IMR-90 (cell line): ENCODE results near the gene PCSK6. TPM values are rescaled to one million over a fixed set of nuclear protein-coding genes. Genes with fewer than 3 reads are reported as not detected.

Source experiments
- ATAC-seq: fragments of 200-7000 bp; cut with Tn5 transposase; 2 replicates; pipeline ENCODE4 v1.9.1; 2020; ENCODE audit warnings: low read depth, mild to moderate bottlenecking, moderate library complexity
- BruUV-seq: library from RNA; stranded (reverse); fragments of 400-500 nt; replicated peaks from 2 replicates; lab custom pipeline; 2021; lab: Mats Ljungman, UMichigan
- CTCF ChIA-PET: fragments of 300-600 bp; formaldehyde crosslinking; extraction: SDS; loops from one replicate; lab custom pipeline; 2021; ENCODE audit warnings: antibody characterized with exemption; lab: Yijun Ruan, JAX
- POLR2A ChIA-PET: fragments of 300-600 bp; sonication (Branson Sonifier 250); formaldehyde crosslinking; loops from one replicate; lab custom pipeline; 2022; ENCODE audit warnings: antibody characterized with exemption; ENCODE audit not compliant: unreplicated experiment; lab: Charles Lee
- DNase-seq: peaks from one replicate; pipeline ENCODE4 v3.0.0; 2013
- H2AFZ ChIP-seq: replicated peaks from 2 replicates; pipeline ENCODE3; 2013; ENCODE audit warnings: low read length, mild to moderate bottlenecking; ENCODE audit not compliant: poor library complexity
- H2AK5ac ChIP-seq: 2 replicates; pipeline ENCODE4 v1.6.1; 2013; ENCODE audit warnings: low read depth, low read length, inconsistent platforms
- H2AK9ac ChIP-seq: replicated peaks from 2 replicates; pipeline ENCODE3; 2013; ENCODE audit warnings: mild to moderate bottlenecking, low read depth, low read length, moderate library complexity; ENCODE audit not compliant: poor library complexity
- H2BK120ac ChIP-seq: 2 replicates; pipeline ENCODE4 v1.6.1; 2013; ENCODE audit warnings: low read depth, low read length, inconsistent platforms
- H2BK15ac ChIP-seq: 3 replicates; pipeline ENCODE4 v1.6.1; 2013; ENCODE audit warnings: low read depth, low read length, inconsistent platforms
- H2BK20ac ChIP-seq: 2 replicates; pipeline ENCODE4 v1.6.1; 2013; ENCODE audit warnings: low read depth, mild to moderate bottlenecking, inconsistent platforms, low read length, moderate library complexity
- H2BK5ac ChIP-seq: 2 replicates; pipeline ENCODE4 v1.6.1; 2013; ENCODE audit warnings: mild to moderate bottlenecking, low read depth, low read length, inconsistent platforms; ENCODE audit not compliant: poor library complexity, severe bottlenecking
- H3K14ac ChIP-seq: replicated peaks from 2 replicates; pipeline ENCODE4 v1.6.1; 2013; ENCODE audit warnings: low read depth, low read length, inconsistent platforms
- H3K18ac ChIP-seq: 2 replicates; pipeline ENCODE4 v1.6.1; 2013; ENCODE audit warnings: low read depth, low read length, control low read depth
- H3K23ac ChIP-seq: 2 replicates; pipeline ENCODE4 v1.6.1; 2013; ENCODE audit warnings: low read depth, low read length, inconsistent platforms
- H3K27ac ChIP-seq: 2 replicates; pipeline ENCODE4 v1.5.1; 2013; ENCODE audit warnings: mild to moderate bottlenecking, control low read depth, low read length; ENCODE audit not compliant: insufficient read depth
- H3K27me3 ChIP-seq: 2 replicates; pipeline ENCODE4 v1.6.1; 2013; ENCODE audit warnings: low read length; ENCODE audit not compliant: control insufficient read depth, insufficient read depth
- H3K36me3 ChIP-seq: 2 replicates; pipeline ENCODE4 v1.6.1; 2013; ENCODE audit warnings: low read length, mixed read lengths; ENCODE audit not compliant: control insufficient read depth, insufficient read depth
- H3K4ac ChIP-seq: 2 replicates; pipeline ENCODE4 v1.6.1; 2013; ENCODE audit warnings: low read depth, low read length, inconsistent platforms
- H3K4me1 ChIP-seq: 2 replicates; pipeline ENCODE4 v1.6.1; 2013; ENCODE audit warnings: low read length, mixed read lengths; ENCODE audit not compliant: control insufficient read depth, insufficient read depth
- H3K4me2 ChIP-seq: 2 replicates; pipeline ENCODE4 v1.6.1; 2013; ENCODE audit warnings: low read depth, mild to moderate bottlenecking, control low read depth, low read length, moderate library complexity
- H3K4me3 ChIP-seq: 2 replicates; pipeline ENCODE4 v1.5.1; 2013; ENCODE audit warnings: low read depth, mild to moderate bottlenecking, control low read depth, low read length, moderate library complexity; ENCODE audit not compliant: insufficient read depth
- H3K56ac ChIP-seq: 2 replicates; pipeline ENCODE4 v1.6.1; 2013; ENCODE audit warnings: low read length, inconsistent platforms; ENCODE audit not compliant: insufficient read depth; ENCODE audit errors: extremely low read depth
- H3K79me1 ChIP-seq, 2 experiments: 2 replicates each; pipeline ENCODE4 v1.6.1; 2013; ENCODE audit warnings: low read length in 2 of 2, inconsistent platforms in 1 of 2, low read depth in 1 of 2
- H3K9ac ChIP-seq: 2 replicates; pipeline ENCODE4 v1.6.1; 2013; ENCODE audit warnings: low read depth, low read length, control low read depth
- H3K9me1 ChIP-seq: 2 replicates; pipeline ENCODE4 v1.6.1; 2013; ENCODE audit warnings: low read length, inconsistent platforms; ENCODE audit not compliant: insufficient read depth
- H3K9me3 ChIP-seq: 2 replicates; pipeline ENCODE4 v1.6.1; 2013; ENCODE audit warnings: low read length; ENCODE audit not compliant: control insufficient read depth, insufficient read depth
- H4K20me1 ChIP-seq: 2 replicates; pipeline ENCODE4 v1.6.1; 2013; ENCODE audit warnings: low read length, inconsistent platforms; ENCODE audit not compliant: insufficient read depth
- H4K5ac ChIP-seq: 2 replicates; pipeline ENCODE4 v1.6.1; 2013; ENCODE audit warnings: mild to moderate bottlenecking, low read depth, low read length, control low read depth
- H4K8ac ChIP-seq, 2 experiments: 2 replicates each; pipeline ENCODE4 v1.6.1; 2013; ENCODE audit warnings: low read depth in 2 of 2, low read length in 2 of 2, control low read depth in 1 of 2, inconsistent platforms in 1 of 2
- H4K91ac ChIP-seq: 2 replicates; pipeline ENCODE4 v1.6.1; 2013; ENCODE audit warnings: low read depth, low read length, inconsistent platforms; ENCODE audit not compliant: insufficient read depth
- BHLHE40 ChIP-seq: fragments of 150-350 bp; IDR thresholded peaks from 2 replicates; pipeline ENCODE4 v1.6.1; 2016; ENCODE audit warnings: mild to moderate bottlenecking, low read depth, low read length
- CEBPB ChIP-seq: IDR thresholded peaks from 2 replicates; pipeline ENCODE4 v1.6.1; 2012; ENCODE audit warnings: low read depth, low read length, improper control_type of control experiment
- CHD1 ChIP-seq: IDR thresholded peaks from 2 replicates; pipeline ENCODE4 v1.6.1; 2012; ENCODE audit warnings: low read depth, low read length, improper control_type of control experiment
- CTCF ChIP-seq: conservative IDR thresholded peaks from 2 replicates; pipeline ENCODE4 v1.5.1; 2012; ENCODE audit warnings: mild to moderate bottlenecking, low read depth, low read length, improper control_type of control experiment
- ELK1 ChIP-seq: fragments of 150-350 bp; IDR thresholded peaks from 2 replicates; pipeline ENCODE4 v1.6.1; 2016; ENCODE audit warnings: low read depth, mild to moderate bottlenecking, low read length, moderate library complexity, borderline replicate concordance
- FOS ChIP-seq: fragments of 150-350 bp; IDR thresholded peaks from 2 replicates; pipeline ENCODE4 v1.6.1; 2016; ENCODE audit warnings: low read depth, low read length
- MAFK ChIP-seq: IDR thresholded peaks from 2 replicates; pipeline ENCODE4 v1.6.1; 2012; ENCODE audit warnings: low read depth, low read length, improper control_type of control experiment
- MAZ ChIP-seq: IDR thresholded peaks from 2 replicates; pipeline ENCODE4 v1.6.1; 2012; ENCODE audit warnings: low read depth, mild to moderate bottlenecking, low read length, improper control_type of control experiment, moderate library complexity, borderline replicate concordance
- MXI1 ChIP-seq: IDR thresholded peaks from 2 replicates; pipeline ENCODE4 v1.6.1; 2012; ENCODE audit warnings: low read depth, mild to moderate bottlenecking, low read length, moderate library complexity, borderline replicate concordance
- NFE2L2 ChIP-seq: fragments of 150-350 bp; IDR thresholded peaks from 2 replicates; pipeline ENCODE4 v1.6.1; 2016; ENCODE audit warnings: low read depth, mild to moderate bottlenecking, low read length
- POLR2A ChIP-seq: IDR thresholded peaks from 2 replicates; pipeline ENCODE4 v1.6.1; 2012; ENCODE audit warnings: mild to moderate bottlenecking, low read depth, low read length
- RAD21 ChIP-seq: IDR thresholded peaks from 2 replicates; pipeline ENCODE4 v1.6.1; 2012; ENCODE audit warnings: low read length, improper control_type of control experiment
- RCOR1 ChIP-seq: IDR thresholded peaks from 2 replicates; pipeline ENCODE4 v1.6.1; 2012; ENCODE audit warnings: mild to moderate bottlenecking, low read length, improper control_type of control experiment; ENCODE audit not compliant: insufficient replicate concordance
- RFX5 ChIP-seq: IDR thresholded peaks from 2 replicates; pipeline ENCODE4 v1.8.0; 2012; ENCODE audit warnings: low read depth, mild to moderate bottlenecking, low read length, moderate library complexity
- SMC3 ChIP-seq: fragments of 150-350 bp; IDR thresholded peaks from 2 replicates; pipeline ENCODE4 v1.6.1; 2016; ENCODE audit warnings: low read depth, mild to moderate bottlenecking, antibody characterized with exemption, low read length, moderate library complexity
- USF2 ChIP-seq: fragments of 150-350 bp; IDR thresholded peaks from 2 replicates; pipeline ENCODE4 v1.6.1; 2017; ENCODE audit warnings: mild to moderate bottlenecking, antibody characterized with exemption, low read length, low read depth
- WGBS, 2 experiments: methylation state at CpG; one replicate each; pipeline versions ENCODE4 v1.1.5 to v1.1.7; 2013; ENCODE audit warnings: missing lambda C conversion rate in 2 of 2; ENCODE audit not compliant: insufficient read length in 1 of 2; ENCODE audit errors: extremely low coverage in 2 of 2; 5-methylcytosine and 5-hydroxymethylcytosine counted together
- dilution Hi-C: fragments of 300-500 bp; cut with HindIII; formaldehyde crosslinking; loops from one replicate; pipeline ENCODE4 v1.14.3; 2018; ENCODE audit warnings: low sequenced_read_pairs; ENCODE audit not compliant: unreplicated experiment
- in situ Hi-C: fragments of 300-500 bp; cut with MboI; formaldehyde crosslinking; loops from 3 replicates; pipeline ENCODE4 v1.14.3; 2019; ENCODE audit warnings: low sequenced_read_pairs, inconsistent platforms, mixed read lengths
- intact Hi-C: fragments of 100-400 bp; cut with micrococcal nuclease; formaldehyde crosslinking; loops from 2 replicates; pipeline ENCODE4 v1.10.0; 2022
- polyA plus RNA-seq, 3 experiments: library from polyadenylated mRNA; depleted of rRNA; stranded (reverse); fragments of >200 nt; gene quantifications; 2 replicates each; pipeline ENCODE4 v1.2.3, GENCODE V29; 2012; ENCODE audit warnings: low replicate concordance in 1 of 3
- total RNA-seq: library from RNA; depleted of rRNA; stranded (reverse); fragments of >200 nt; gene quantifications from 2 replicates; pipeline ENCODE4 v1.2.3, GENCODE V29; 2012

PCSK6 gene
- total and polyA plus RNA-seq, 2 of the 4 experiments (the other 2 are of a cell fraction): not detected

GRCh38 chr15:101429646-101430045, 59.9 kb downstream of the PCSK6 start:
- POLR2A ChIA-PET: no interaction called here
- CTCF ChIA-PET: no interaction called here
- Histone ChIP-seq H3K4me1 (no peaks in the 10 kb centered on the region), H3K4ac (no peak overlapping the region), H4K5ac (no peak overlapping the region), H2BK20ac (no peak overlapping the region), H2BK5ac (no peak overlapping the region), H3K18ac (no peak overlapping the region), H3K9me1 (no peaks in the 10 kb centered on the region), H3K36me3 (no peaks in the 10 kb centered on the region), H3K4me3 (no peak overlapping the region), H3K27me3 (peaks cover 18% of the 10 kb centered on the region), H4K8ac (no peak overlapping the region), H4K91ac (no peak overlapping the region), H2AFZ (no peak overlapping the region), H2AK9ac (no peak overlapping the region), H2BK15ac (no peak overlapping the region), H3K9me3 (no peaks in the 10 kb centered on the region), H3K9ac (no peak overlapping the region), H3K23ac (no peak overlapping the region), H2AK5ac (no peak overlapping the region), H3K4me2 (no peak overlapping the region), H3K27ac (no peak overlapping the region), H3K14ac (no peak overlapping the region), H2BK120ac (no peak overlapping the region), H3K56ac (no peak overlapping the region), H3K79me1 (no peaks in the 10 kb centered on the region), H4K20me1 (no peaks in the 10 kb centered on the region)
- no peak for DNase-seq
- no peak for ATAC-seq
- dilution Hi-C loops: no loop called here
- no peak for TF ChIP-seq MXI1
- TF ChIP-seq RFX5: no peak
- no peak for TF ChIP-seq FOS
- TF ChIP-seq BHLHE40: no peak
- no peak for TF ChIP-seq CHD1
- no peak for TF ChIP-seq MAFK
- no peak for TF ChIP-seq NFE2L2
- TF ChIP-seq MAZ: no peak
- TF ChIP-seq CEBPB: no peak
- TF ChIP-seq ELK1: no peak
- no peak for TF ChIP-seq USF2
- TF ChIP-seq RAD21: no peak
- no peak for TF ChIP-seq RCOR1
- TF ChIP-seq SMC3: no peak
- no peak for TF ChIP-seq CTCF
- no peak for TF ChIP-seq POLR2A
- intact Hi-C loops: no loop called here
- in situ Hi-C loops: no loop called here
- BruUV-seq: no TSS peak
- WGBS, 2 experiments: 55% methylated on average over 2 of the region's 18 CpGs; no CpG with 5 or more reads in 1 of the 2 experiments
